GM18507 (cell line): ENCODE measurements around the gene TOLLIP.

Experiments
- DNase-seq: peaks from one replicate; pipeline ENCODE4 v3.0.0; 2011; ENCODE audit warnings: low read depth; ENCODE audit not compliant: insufficient read length; ENCODE audit errors: extremely low spot score
- FAIRE-seq: peaks from 2 replicates; lab custom pipeline; 2011; peaks lifted over from hg19 to GRCh38; lab: Jason Lieb, UNC

The TOLLIP gene

DNA sequence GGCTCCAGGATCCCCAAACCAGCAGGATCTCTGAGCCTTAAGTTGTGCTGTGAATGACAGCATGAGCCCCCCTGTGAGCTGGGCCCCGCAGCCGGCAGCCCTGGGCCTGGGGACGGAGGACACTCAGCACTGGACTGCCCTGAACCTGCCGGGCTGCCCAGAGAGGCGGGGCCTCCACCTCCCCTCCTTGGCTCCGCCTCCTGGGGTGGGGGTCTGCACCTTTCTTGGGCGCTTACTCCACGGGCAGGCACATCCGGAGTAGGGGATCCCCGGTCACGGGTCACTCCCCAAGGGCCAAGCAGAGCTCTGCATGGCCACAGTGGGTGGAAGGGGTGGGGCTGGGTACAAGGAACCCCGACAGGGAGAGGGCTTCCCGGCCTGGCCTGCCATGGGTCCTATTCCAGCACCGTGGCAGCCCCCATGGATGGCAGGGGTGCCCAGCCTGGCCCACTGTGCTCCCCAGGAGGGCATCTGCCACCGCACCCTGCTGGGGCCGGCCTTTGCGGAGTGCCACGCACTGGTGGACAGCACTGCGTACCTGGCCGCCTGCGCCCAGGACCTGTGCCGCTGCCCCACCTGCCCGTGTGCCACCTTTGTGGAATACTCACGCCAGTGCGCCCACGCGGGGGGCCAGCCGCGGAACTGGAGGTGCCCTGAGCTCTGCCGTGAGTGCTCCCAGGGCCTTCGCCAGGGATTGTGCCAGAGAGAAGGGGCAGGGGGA, 81.2 kb downstream of the TOLLIP start:
- DNase-seq (no peak), FAIRE-seq (no peak)

GRCh38 chr11:1227551-1228100, 81.8 kb downstream of the TOLLIP start:
- FAIRE-seq (no peak), DNase-seq (no peak)

GRCh38 chr11:1226986-1227550, 82.4 kb downstream of the TOLLIP start:
- DNase-seq (no peak), FAIRE-seq (no peak)

- FAIRE-seq, result no peak
- DNase-seq, result no peak
Observed at GRCh38 chr11:1226226-1226985, 83.0 kb downstream of the TOLLIP start.

- DNase-seq (no peak), FAIRE-seq (no peak)
Observed at GRCh38 chr11:1225386-1226225, 83.8 kb downstream of the TOLLIP start.

DNA sequence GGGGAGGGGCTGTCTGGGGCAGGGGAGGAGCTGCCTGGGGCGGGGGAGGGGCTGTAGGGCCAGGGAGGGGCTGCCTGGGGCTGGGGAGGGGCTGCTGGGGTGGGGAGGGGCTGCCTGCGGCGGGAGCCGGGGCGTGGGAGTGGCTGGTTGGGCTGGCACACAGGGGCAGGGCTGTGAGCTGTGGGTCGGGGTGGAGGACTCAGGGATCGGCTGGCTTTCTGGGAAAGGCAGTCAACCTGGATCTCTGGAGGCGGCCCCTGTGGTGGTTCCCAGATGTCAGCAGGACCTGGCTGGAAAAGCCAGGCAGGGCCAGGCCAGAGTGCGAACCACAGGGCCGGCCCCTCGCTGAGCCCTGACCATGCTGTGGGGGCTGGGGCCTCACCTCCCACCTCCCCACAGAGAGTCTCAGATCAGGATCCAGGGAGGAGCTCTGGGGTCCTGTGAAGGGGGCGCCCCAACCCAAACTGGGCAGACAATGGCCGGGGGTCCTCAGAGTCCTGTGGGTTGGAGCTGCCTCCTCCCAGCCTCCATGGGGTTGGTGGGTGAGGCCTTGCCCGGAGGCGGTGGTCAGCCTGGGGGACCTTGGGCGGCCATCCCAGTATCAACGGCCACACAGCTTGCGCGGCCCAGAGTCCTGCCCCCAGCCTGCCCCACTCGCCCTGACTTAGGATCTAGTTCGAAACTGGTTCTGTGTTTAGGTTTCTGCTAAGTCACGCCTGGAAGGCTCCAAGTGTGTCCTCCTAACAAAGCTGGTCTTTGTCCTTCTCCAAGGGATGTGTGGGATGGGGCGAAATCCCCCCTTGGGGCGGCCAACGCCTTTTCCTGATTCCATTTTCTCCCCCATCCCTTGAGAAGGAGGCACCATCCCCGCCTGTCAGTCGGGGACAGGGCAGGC, 84.7 kb downstream of the TOLLIP start:
- FAIRE-seq (no peak), DNase-seq (no peak)
